H1 (cell line): ENCODE data around the gene RMDN3. TPM values are rescaled to one million over a fixed set of nuclear protein-coding genes. Genes with fewer than 3 reads are reported as not detected.

ENCODE experiments used
- ASH2L ChIP-seq: fragments of 200-600, 300-600 bp; sonication (generic); IDR thresholded peaks from one replicate; pipeline ENCODE4 v1.7.1; 2017; ENCODE audit warnings: low read length
- CBX8 ChIP-seq: fragments of 300-800, 300-1000 bp; sonication (generic); IDR thresholded peaks from 2 replicates; pipeline ENCODE4 v1.7.1; 2016; ENCODE audit warnings: low read depth, low read length, borderline replicate concordance
- CREB1 ChIP-seq: IDR thresholded peaks from 2 replicates; pipeline ENCODE4 v1.6.1; 2012; ENCODE audit warnings: inconsistent platforms
- EGR1 ChIP-seq: IDR thresholded peaks from 2 replicates; pipeline ENCODE4 v1.6.1; 2011; ENCODE audit warnings: low read depth, low read length, borderline replicate concordance
- EP300 ChIP-seq, 2 experiments: IDR thresholded peaks; 1 replicate in 1 of 2; 2 replicates in 1 of 2; pipeline ENCODE4 v1.6.1; 2011 to 2012; ENCODE audit warnings: low read depth in 2 of 2, low read length in 2 of 2, mild to moderate bottlenecking in 2 of 2, borderline replicate concordance in 1 of 2, inconsistent platforms in 1 of 2, moderate library complexity in 1 of 2
- EZH2 ChIP-seq: fragments of 200-600 bp; sonication (generic); IDR thresholded peaks from 2 replicates; pipeline ENCODE4 v1.7.1; 2012; ENCODE audit warnings: low read depth, mild to moderate bottlenecking, moderate library complexity, low read length, inconsistent platforms; ENCODE audit not compliant: severe bottlenecking
- HDAC2 ChIP-seq, 2 experiments: fragments of 300-600 bp in 1 of 2; sonication (generic) in 1 of 2; IDR thresholded peaks; 2 replicates each; pipeline ENCODE4 v1.6.1; 2011 to 2012; ENCODE audit warnings: low read depth in 2 of 2, low read length in 2 of 2, mild to moderate bottlenecking in 2 of 2, moderate library complexity in 2 of 2, borderline replicate concordance in 1 of 2, inconsistent platforms in 1 of 2
- MAX ChIP-seq: IDR thresholded peaks from 2 replicates; pipeline ENCODE4 v1.6.1; 2012; ENCODE audit warnings: inconsistent platforms
- PHF8 ChIP-seq: fragments of 200-600 bp; sonication (generic); conservative IDR thresholded peaks from 2 replicates; pipeline ENCODE4 v1.7.1; 2012; ENCODE audit warnings: low read depth, mild to moderate bottlenecking, inconsistent platforms, low read length, moderate library complexity
- RFX5 ChIP-seq: IDR thresholded peaks from 2 replicates; pipeline ENCODE4 v1.6.1; 2011; ENCODE audit warnings: low read depth, low read length, improper control_type of control experiment, borderline replicate concordance
- SP2 ChIP-seq: IDR thresholded peaks from 2 replicates; pipeline ENCODE4 v1.6.1; 2012; ENCODE audit warnings: mild to moderate bottlenecking, low read length, inconsistent platforms
- SUZ12 ChIP-seq: fragments of 200-600 bp; sonication (generic); IDR thresholded peaks from 2 replicates; pipeline ENCODE4 v1.6.1; 2012; ENCODE audit warnings: mild to moderate bottlenecking, inconsistent platforms, low read length, moderate library complexity, mixed read lengths
- TAF1 ChIP-seq: IDR thresholded peaks from 2 replicates; pipeline ENCODE4 v1.6.1; 2011; ENCODE audit warnings: mild to moderate bottlenecking, low read depth, low read length
- TBP ChIP-seq: IDR thresholded peaks from 2 replicates; pipeline ENCODE4 v1.6.1; 2011; ENCODE audit warnings: low read depth, low read length, improper control_type of control experiment
- TCF12 ChIP-seq: IDR thresholded peaks from 2 replicates; pipeline ENCODE4 v1.6.1; 2011; ENCODE audit warnings: low read depth, mild to moderate bottlenecking, low read length
- YY1 ChIP-seq: IDR thresholded peaks from 2 replicates; pipeline ENCODE4 v1.6.1; 2011; ENCODE audit warnings: low read depth, mild to moderate bottlenecking, low read length
- polyA plus RNA-seq, 7 experiments: library from polyadenylated mRNA; depleted of rRNA in 3 of 7; stranded (reverse) in 5 of 7; unstranded in 2 of 7; fragments of >200 nt in 5 of 7; fragments of 200-250 nt in 2 of 7; gene quantifications; 1 replicate in 5 of 7; 2 replicates in 1 of 7; 4 replicates in 1 of 7; pipeline versions ENCODE4 v1.2.1 to v1.2.3, GENCODE V29; 2011 to 2013; ENCODE audit warnings: missing spikeins in 2 of 7, mixed read lengths in 2 of 7
- total RNA-seq: library from RNA; stranded (reverse); fragmentation: NEBNext Ultra II Directional; extraction: Animal tissue kit (Norgen Biotek cat#: 25700); gene quantifications from 2 replicates; pipeline ENCODE4 v1.2.1, GENCODE V29; 2021

Gene RMDN3
- total and polyA plus RNA-seq, 2 of the 8 experiments (the other 6 are each of a cell fraction or from before 2014, with no cell fraction given): 10.8 to 24.1 TPM

- no peak for TF ChIP-seq ASH2L
- TF ChIP-seq EGR1: no peak
- TF ChIP-seq TCF12: no peak
- TF ChIP-seq EP300 (IDR thresholded peaks at IDR 0.05; ENCODE audit: borderline replicate concordance in 1 of 2, low read depth in 2 of 2, low read length in 2 of 2): no peak
- TF ChIP-seq SP2: no peak
- no peak for TF ChIP-seq PHF8
- TF ChIP-seq RFX5: no peak
- TF ChIP-seq SUZ12: no peak
- no peak for TF ChIP-seq CREB1
- no peak for TF ChIP-seq CBX8
- TF ChIP-seq MAX: peak; percentile 50
- no peak for TF ChIP-seq EZH2
- no peak for TF ChIP-seq TBP
- no peak for TF ChIP-seq HDAC2 (IDR thresholded peaks at IDR 0.05; ENCODE audit: borderline replicate concordance in 1 of 2, low read depth in 2 of 2, low read length in 2 of 2)
- no peak for TF ChIP-seq TAF1
- TF ChIP-seq YY1: peak; percentile 70
Measured at GRCh38 chr15:40782609-40783227, 27.7 kb upstream of the RMDN3 start (continued).
